H1 (cell line): ENCODE measurements around the gene HEPACAM. TPM values are rescaled to one million over a fixed set of nuclear protein-coding genes. Genes with fewer than 3 reads are reported as not detected.

Source experiments
- CTCF ChIA-PET: fragments of 300-600 bp; sonication (Branson Sonifier 250); formaldehyde crosslinking; loops from one replicate; lab custom pipeline; 2021; ENCODE audit not compliant: partially characterized antibody; lab: Charles Lee
- POLR2A ChIA-PET: fragments of 300-600 bp; sonication (Branson Sonifier 250); formaldehyde crosslinking; loops from one replicate; lab custom pipeline; 2021; ENCODE audit warnings: inconsistent platforms; ENCODE audit not compliant: partially characterized antibody; lab: Charles Lee
- DNase-seq, 2 experiments: peaks; one replicate each; pipeline versions ENCODE4 v3.0.0 to v3.0.0-alpha.2; 2010 to 2022; ENCODE audit warnings: low spot score in 2 of 2, low read depth in 1 of 2, mixed read lengths in 1 of 2
- FAIRE-seq: peaks from 2 replicates; lab custom pipeline; 2011; peaks lifted over from hg19 to GRCh38; lab: Jason Lieb, UNC
- H2AFZ ChIP-seq: 2 replicates; pipeline ENCODE4 v1.8.1; 2012; ENCODE audit warnings: low read length, inconsistent platforms
- H2AK5ac ChIP-seq: 2 replicates; pipeline ENCODE4 v1.6.1; 2013; ENCODE audit warnings: low read depth, low read length
- H2BK120ac ChIP-seq: replicated peaks from 2 replicates; pipeline ENCODE3; 2013; ENCODE audit warnings: low read depth, low read length, inconsistent platforms
- H2BK12ac ChIP-seq: 2 replicates; pipeline ENCODE4 v1.6.1; 2013; ENCODE audit warnings: low read depth, low read length
- H2BK15ac ChIP-seq: 2 replicates; pipeline ENCODE4 v1.6.1; 2013; ENCODE audit warnings: low read length
- H2BK20ac ChIP-seq: 2 replicates; pipeline ENCODE4 v1.6.1; 2013; ENCODE audit warnings: low read length
- H2BK5ac ChIP-seq: 2 replicates; pipeline ENCODE4 v1.6.1; 2013; ENCODE audit warnings: low read depth, low read length
- H3K14ac ChIP-seq: 2 replicates; pipeline ENCODE4 v1.6.1; 2013; ENCODE audit warnings: inconsistent platforms; ENCODE audit not compliant: insufficient read length
- H3K18ac ChIP-seq: 2 replicates; pipeline ENCODE4 v1.6.1; 2013; ENCODE audit warnings: low read length; ENCODE audit errors: extremely low read depth
- H3K23ac ChIP-seq: 2 replicates; pipeline ENCODE4 v1.6.1; 2013; ENCODE audit warnings: inconsistent platforms; ENCODE audit not compliant: insufficient read length
- H3K23me2 ChIP-seq: 2 replicates; pipeline ENCODE4 v1.6.1; 2013; ENCODE audit warnings: low read depth, low read length
- H3K27ac ChIP-seq: 2 replicates; pipeline ENCODE4 v1.6.1; 2011; ENCODE audit warnings: low read depth, low read length, inconsistent platforms
- H3K27me3 ChIP-seq, 4 experiments: replicated peaks in 1 of 4; 1 replicate in 1 of 4; 2 replicates in 3 of 4; pipeline versions ENCODE4 v1.6.1 to v1.8.1; 2011 to 2013; ENCODE audit warnings: low read length in 3 of 4, mild to moderate bottlenecking in 3 of 4, inconsistent platforms in 2 of 4, mixed read lengths in 2 of 4, moderate library complexity in 1 of 4; ENCODE audit not compliant: control insufficient read depth in 3 of 4, insufficient read depth in 3 of 4; ENCODE audit errors: extremely low read depth in 1 of 4
- H3K36me3 ChIP-seq, 4 experiments: 2 replicates each; pipeline versions ENCODE4 v1.6.1 to v1.8.1; 2011 to 2013; ENCODE audit warnings: mild to moderate bottlenecking in 4 of 4, low read length in 3 of 4, moderate library complexity in 2 of 4, control low read depth in 1 of 4, inconsistent platforms in 1 of 4; ENCODE audit not compliant: insufficient read depth in 4 of 4, control insufficient read depth in 2 of 4
- H3K4ac ChIP-seq: replicated peaks from 2 replicates; pipeline ENCODE3; 2013; ENCODE audit warnings: low read length, low read depth, mixed read lengths, inconsistent platforms; ENCODE audit not compliant: insufficient read length
- H3K4me1 ChIP-seq, 4 experiments: replicated peaks in 1 of 4; 1 replicate in 1 of 4; 2 replicates in 3 of 4; pipeline versions ENCODE4 v1.6.1 to v1.8.1; 2011 to 2013; ENCODE audit warnings: low read length in 3 of 4, inconsistent platforms in 2 of 4, mixed read lengths in 1 of 4; ENCODE audit not compliant: insufficient read depth in 4 of 4, control insufficient read depth in 3 of 4
- H3K4me2 ChIP-seq, 2 experiments: 2 replicates each; pipeline versions ENCODE4 v1.6.1 to v1.8.1; 2011 to 2013; ENCODE audit warnings: low read depth in 2 of 2, low read length in 2 of 2, control low read depth in 1 of 2, inconsistent platforms in 1 of 2, mild to moderate bottlenecking in 1 of 2; ENCODE audit not compliant: insufficient read depth in 1 of 2
- H3K4me3 ChIP-seq, 4 experiments: fragments of 200-600, 300-600 bp in 1 of 4; sonication (generic), shearing (Covaris generic), sonication (Bioruptor Twin) in 1 of 4; 2 replicates each; pipeline versions ENCODE4 v1.5.1 to v1.8.1; 2011 to 2016; ENCODE audit warnings: low read length in 4 of 4, low read depth in 3 of 4, control low read depth in 2 of 4, inconsistent platforms in 2 of 4, mild to moderate bottlenecking in 2 of 4, mixed read lengths in 1 of 4, moderate library complexity in 1 of 4; ENCODE audit not compliant: insufficient read depth in 2 of 4; ENCODE audit errors: extremely low read depth in 1 of 4
- H3K56ac ChIP-seq: replicated peaks from 2 replicates; pipeline ENCODE3; 2013; ENCODE audit warnings: low read depth, mild to moderate bottlenecking, mixed read lengths, low read length, inconsistent platforms; ENCODE audit not compliant: insufficient read length
- H3K79me1 ChIP-seq: 2 replicates; pipeline ENCODE4 v1.6.1; 2013; ENCODE audit warnings: low read depth, low read length, control low read depth
- H3K79me2 ChIP-seq, 2 experiments: 2 replicates each; pipeline versions ENCODE4 v1.6.1 to v1.8.1; 2012 to 2013; ENCODE audit warnings: low read length in 2 of 2, mild to moderate bottlenecking in 2 of 2, inconsistent platforms in 1 of 2; ENCODE audit not compliant: insufficient read depth in 2 of 2, control insufficient read depth in 1 of 2
- H3K9ac ChIP-seq, 4 experiments: replicated peaks in 1 of 4; 1 replicate in 1 of 4; 2 replicates in 3 of 4; pipeline versions ENCODE4 v1.6.1 to v1.8.1; 2011 to 2013; ENCODE audit warnings: low read depth in 3 of 4, low read length in 3 of 4, control low read depth in 2 of 4, mild to moderate bottlenecking in 2 of 4, moderate library complexity in 2 of 4, inconsistent platforms in 1 of 4; ENCODE audit errors: extremely low read depth in 1 of 4
- H3K9me3 ChIP-seq, 2 experiments: 2 replicates each; pipeline versions ENCODE4 v1.6.1 to v1.8.1; 2012 to 2013; ENCODE audit warnings: mild to moderate bottlenecking in 2 of 2, moderate library complexity in 2 of 2, control low read depth in 1 of 2, inconsistent platforms in 1 of 2, low read depth in 1 of 2, low read length in 1 of 2, mixed read lengths in 1 of 2; ENCODE audit not compliant: insufficient read depth in 2 of 2
- H4K20me1 ChIP-seq, 2 experiments: replicated peaks in 1 of 2; 2 replicates each; pipeline versions ENCODE3 to v1.8.1; 2011 to 2013; ENCODE audit warnings: inconsistent platforms in 2 of 2, low read length in 2 of 2, mild to moderate bottlenecking in 1 of 2; ENCODE audit not compliant: insufficient read depth in 2 of 2, control insufficient read depth in 1 of 2
- H4K5ac ChIP-seq: 2 replicates; pipeline ENCODE4 v1.6.1; 2013; ENCODE audit warnings: low read length, low read depth, mixed read lengths, inconsistent platforms; ENCODE audit not compliant: insufficient read length
- H4K8ac ChIP-seq: 2 replicates; pipeline ENCODE4 v1.8.0; 2013; ENCODE audit warnings: mild to moderate bottlenecking, moderate library complexity, low read length, inconsistent platforms; ENCODE audit not compliant: insufficient read depth; ENCODE audit errors: extremely low read depth
- H4K91ac ChIP-seq: replicated peaks from 2 replicates; pipeline ENCODE3; 2013; ENCODE audit warnings: low read length, mixed read lengths, inconsistent platforms; ENCODE audit not compliant: insufficient read length
- CBX8 ChIP-seq: fragments of 300-800, 300-1000 bp; sonication (generic); IDR thresholded peaks from 2 replicates; pipeline ENCODE4 v1.7.1; 2016; ENCODE audit warnings: low read depth, low read length, borderline replicate concordance
- CREB1 ChIP-seq: IDR thresholded peaks from 2 replicates; pipeline ENCODE4 v1.6.1; 2012; ENCODE audit warnings: inconsistent platforms
- MAFK ChIP-seq: IDR thresholded peaks from 2 replicates; pipeline ENCODE4 v1.6.1; 2012; ENCODE audit warnings: low read depth, mild to moderate bottlenecking, improper control_type of control experiment, low read length
- POLR2A ChIP-seq, 2 experiments: IDR thresholded peaks; 1 replicate in 1 of 2; 2 replicates in 1 of 2; pipeline ENCODE4 v1.6.1; 2011; ENCODE audit warnings: low read depth in 2 of 2, low read length in 2 of 2, mild to moderate bottlenecking in 2 of 2; ENCODE audit errors: control extremely low read depth in 1 of 2
- RAD21 ChIP-seq, 2 experiments: IDR thresholded peaks in 1 of 2; conservative IDR thresholded peaks in 1 of 2; 2 replicates each; pipeline ENCODE4 v1.6.1; 2011; ENCODE audit warnings: low read depth in 2 of 2, low read length in 2 of 2, improper control_type of control experiment in 1 of 2, inconsistent platforms in 1 of 2, mild to moderate bottlenecking in 1 of 2, moderate library complexity in 1 of 2
- SAP30 ChIP-seq: fragments of 300-600 bp; sonication (generic); IDR thresholded peaks from 2 replicates; pipeline ENCODE4 v1.7.1; 2012; ENCODE audit warnings: low read length, moderate library complexity, mild to moderate bottlenecking, inconsistent platforms; ENCODE audit not compliant: insufficient read depth, insufficient replicate concordance
- SP2 ChIP-seq: IDR thresholded peaks from 2 replicates; pipeline ENCODE4 v1.6.1; 2012; ENCODE audit warnings: mild to moderate bottlenecking, low read length, inconsistent platforms
- WGBS, 2 experiments: shearing (Covaris generic) in 1 of 2; methylation state at CpG; one replicate each; pipeline versions ENCODE4 v1.1.6 to v1.1.7; 2013 to 2015; ENCODE audit warnings: low lambda C conversion rate in 2 of 2, mixed read lengths in 2 of 2, inconsistent platforms in 1 of 2, low coverage in 1 of 2, missing lambda C conversion rate in 1 of 2; ENCODE audit not compliant: insufficient replicate concordance in 2 of 2, insufficient coverage in 1 of 2, insufficient read length in 1 of 2; ENCODE audit errors: extremely low coverage in 1 of 2, missing lambda C conversion rate in 1 of 2; 5-methylcytosine and 5-hydroxymethylcytosine counted together
- polyA plus RNA-seq, 7 experiments: library from polyadenylated mRNA; depleted of rRNA in 3 of 7; stranded (reverse) in 5 of 7; unstranded in 2 of 7; fragments of >200 nt in 5 of 7; fragments of 200-250 nt in 2 of 7; gene quantifications; 1 replicate in 5 of 7; 2 replicates in 1 of 7; 4 replicates in 1 of 7; pipeline versions ENCODE4 v1.2.1 to v1.2.3, GENCODE V29; 2011 to 2013; ENCODE audit warnings: missing spikeins in 2 of 7, mixed read lengths in 2 of 7
- total RNA-seq: library from RNA; stranded (reverse); fragmentation: NEBNext Ultra II Directional; extraction: Animal tissue kit (Norgen Biotek cat#: 25700); gene quantifications from 2 replicates; pipeline ENCODE4 v1.2.1, GENCODE V29; 2021
- TF ChIP-seq, protein P1 (sequence below), 3 experiments: IDR thresholded peaks; 1 replicate in 2 of 3; 2 replicates in 1 of 3; pipeline versions ENCODE4 v1.5.1 to v1.6.1; 2011; ENCODE audit warnings: low read length in 3 of 3, mild to moderate bottlenecking in 3 of 3, inconsistent platforms in 2 of 3, low read depth in 1 of 3, moderate library complexity in 1 of 3; ENCODE audit not compliant: insufficient read depth in 1 of 3; ENCODE audit errors: control extremely low read depth in 1 of 3

Gene HEPACAM
- total and polyA plus RNA-seq, 2 of the 8 experiments (the other 6 are each of a cell fraction or from before 2014, with no cell fraction given), result not detected

DNA sequence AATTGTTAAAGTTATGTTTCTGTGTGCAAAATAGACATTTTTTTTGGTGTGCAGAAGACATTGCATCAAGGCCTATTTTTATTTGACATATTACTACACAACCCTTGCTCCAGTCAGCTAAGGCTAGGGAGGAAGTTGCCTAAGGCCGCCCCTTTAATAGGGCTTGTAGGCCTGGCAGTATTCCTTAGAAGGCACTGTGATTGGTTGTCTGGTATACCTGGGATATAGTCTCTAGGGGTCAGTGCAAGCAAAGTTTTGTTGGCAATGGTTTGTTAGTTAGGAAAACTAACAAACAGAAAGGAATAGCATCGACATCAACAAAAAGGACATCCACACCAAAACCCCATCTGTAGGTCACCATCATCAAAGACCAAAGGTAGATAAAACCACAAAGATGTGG, 35.1 kb upstream of the HEPACAM start:
- H3K56ac ChIP-seq, result no peak overlapping the region
- no peaks in the 10 kb centered on the region for H3K23me2 ChIP-seq
- ChIA-PET POLR2A (no interaction called here), CTCF (interaction anchor here (0.7 to 5.6 kb wide), 9 partner anchors 10 to 376 kb away, joined by 3 to 26 read pairs (median 3); no protein-coding TSS in a partner anchor)
- H4K91ac ChIP-seq, result no peak overlapping the region
- no peaks in the 10 kb centered on the region for H3K27me3 ChIP-seq
- TF ChIP-seq RAD21 (IDR thresholded peaks at IDR 0.05 in 1 of 2, conservative IDR thresholded peaks at IDR 0.05 in 1 of 2; ENCODE audit: low read depth in 2 of 2, low read length in 2 of 2), result peak; percentile 58 to 69
- TF ChIP-seq POLR2A (IDR thresholded peaks at IDR 0.05; ENCODE audit: control extremely low read depth in 1 of 2, low read depth in 2 of 2, low read length in 2 of 2), result no peak
- TF ChIP-seq MAFK, result no peak
- TF ChIP-seq, protein P1, sequence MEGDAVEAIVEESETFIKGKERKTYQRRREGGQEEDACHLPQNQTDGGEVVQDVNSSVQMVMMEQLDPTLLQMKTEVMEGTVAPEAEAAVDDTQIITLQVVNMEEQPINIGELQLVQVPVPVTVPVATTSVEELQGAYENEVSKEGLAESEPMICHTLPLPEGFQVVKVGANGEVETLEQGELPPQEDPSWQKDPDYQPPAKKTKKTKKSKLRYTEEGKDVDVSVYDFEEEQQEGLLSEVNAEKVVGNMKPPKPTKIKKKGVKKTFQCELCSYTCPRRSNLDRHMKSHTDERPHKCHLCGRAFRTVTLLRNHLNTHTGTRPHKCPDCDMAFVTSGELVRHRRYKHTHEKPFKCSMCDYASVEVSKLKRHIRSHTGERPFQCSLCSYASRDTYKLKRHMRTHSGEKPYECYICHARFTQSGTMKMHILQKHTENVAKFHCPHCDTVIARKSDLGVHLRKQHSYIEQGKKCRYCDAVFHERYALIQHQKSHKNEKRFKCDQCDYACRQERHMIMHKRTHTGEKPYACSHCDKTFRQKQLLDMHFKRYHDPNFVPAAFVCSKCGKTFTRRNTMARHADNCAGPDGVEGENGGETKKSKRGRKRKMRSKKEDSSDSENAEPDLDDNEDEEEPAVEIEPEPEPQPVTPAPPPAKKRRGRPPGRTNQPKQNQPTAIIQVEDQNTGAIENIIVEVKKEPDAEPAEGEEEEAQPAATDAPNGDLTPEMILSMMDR (IDR thresholded peaks at IDR 0.05; ENCODE audit: control extremely low read depth in 1 of 3, insufficient read depth in 1 of 3, low read depth in 1 of 3, low read length in 3 of 3), result peak in 2 of 3 experiments; percentile 36 to 48; a peak in 3 of 4 replicates
- TF ChIP-seq CBX8, result no peak
- no peak for TF ChIP-seq SP2
- no peak for TF ChIP-seq SAP30
- no peak for TF ChIP-seq CREB1
- no peaks in the 10 kb centered on the region for H3K4me1 ChIP-seq
- DNase-seq (no peak), FAIRE-seq (peak; percentile 86)
- no peaks in the 10 kb centered on the region for H3K9me3 ChIP-seq
- no peak overlapping the region for H2BK120ac ChIP-seq
- no peak overlapping the region for H2AK5ac ChIP-seq
- H4K8ac ChIP-seq, result no peak overlapping the region
- no peak overlapping the region for H3K9ac ChIP-seq
- no peaks in the 10 kb centered on the region for H3K36me3 ChIP-seq
- H2AFZ ChIP-seq, result no peak overlapping the region
- no peak overlapping the region for H3K14ac ChIP-seq
- no peaks in the 10 kb centered on the region for H3K79me1 ChIP-seq
- no peak overlapping the region for H3K23ac ChIP-seq
- H4K5ac ChIP-seq, result no peak overlapping the region
- no peak overlapping the region for H3K4me3 ChIP-seq
- H2BK5ac ChIP-seq, result no peak overlapping the region
- no peaks in the 10 kb centered on the region for H4K20me1 ChIP-seq
- H3K18ac ChIP-seq, result no peak overlapping the region
- H3K27ac ChIP-seq, result no peak overlapping the region
- 77% methylated on average over 2 of the region's 2 CpGs; no CpG with 5 or more reads in 1 of the 2 experiments for WGBS, 2 experiments
- H3K79me2 ChIP-seq, result no peaks in the 10 kb centered on the region
- no peak overlapping the region for H2BK20ac ChIP-seq
- no peak overlapping the region for H3K4me2 ChIP-seq
- H3K4ac ChIP-seq, result no peak overlapping the region
- H2BK15ac ChIP-seq, result no peak overlapping the region
- H2BK12ac ChIP-seq, result no peak overlapping the region
